GM19043 (cell line): ENCODE measurements around the gene ZBTB40.
A peak's percentile ranks its signal among the peaks of the same experiment; 100 is the strongest.

Experiments
- ATAC-seq: cut with Tn5 transposase; IDR thresholded peaks from one replicate; pipeline ENCODE4 v1.9.1; 2021; ENCODE audit warnings: low read depth; ENCODE audit not compliant: unreplicated experiment

The ZBTB40 gene, protein sequence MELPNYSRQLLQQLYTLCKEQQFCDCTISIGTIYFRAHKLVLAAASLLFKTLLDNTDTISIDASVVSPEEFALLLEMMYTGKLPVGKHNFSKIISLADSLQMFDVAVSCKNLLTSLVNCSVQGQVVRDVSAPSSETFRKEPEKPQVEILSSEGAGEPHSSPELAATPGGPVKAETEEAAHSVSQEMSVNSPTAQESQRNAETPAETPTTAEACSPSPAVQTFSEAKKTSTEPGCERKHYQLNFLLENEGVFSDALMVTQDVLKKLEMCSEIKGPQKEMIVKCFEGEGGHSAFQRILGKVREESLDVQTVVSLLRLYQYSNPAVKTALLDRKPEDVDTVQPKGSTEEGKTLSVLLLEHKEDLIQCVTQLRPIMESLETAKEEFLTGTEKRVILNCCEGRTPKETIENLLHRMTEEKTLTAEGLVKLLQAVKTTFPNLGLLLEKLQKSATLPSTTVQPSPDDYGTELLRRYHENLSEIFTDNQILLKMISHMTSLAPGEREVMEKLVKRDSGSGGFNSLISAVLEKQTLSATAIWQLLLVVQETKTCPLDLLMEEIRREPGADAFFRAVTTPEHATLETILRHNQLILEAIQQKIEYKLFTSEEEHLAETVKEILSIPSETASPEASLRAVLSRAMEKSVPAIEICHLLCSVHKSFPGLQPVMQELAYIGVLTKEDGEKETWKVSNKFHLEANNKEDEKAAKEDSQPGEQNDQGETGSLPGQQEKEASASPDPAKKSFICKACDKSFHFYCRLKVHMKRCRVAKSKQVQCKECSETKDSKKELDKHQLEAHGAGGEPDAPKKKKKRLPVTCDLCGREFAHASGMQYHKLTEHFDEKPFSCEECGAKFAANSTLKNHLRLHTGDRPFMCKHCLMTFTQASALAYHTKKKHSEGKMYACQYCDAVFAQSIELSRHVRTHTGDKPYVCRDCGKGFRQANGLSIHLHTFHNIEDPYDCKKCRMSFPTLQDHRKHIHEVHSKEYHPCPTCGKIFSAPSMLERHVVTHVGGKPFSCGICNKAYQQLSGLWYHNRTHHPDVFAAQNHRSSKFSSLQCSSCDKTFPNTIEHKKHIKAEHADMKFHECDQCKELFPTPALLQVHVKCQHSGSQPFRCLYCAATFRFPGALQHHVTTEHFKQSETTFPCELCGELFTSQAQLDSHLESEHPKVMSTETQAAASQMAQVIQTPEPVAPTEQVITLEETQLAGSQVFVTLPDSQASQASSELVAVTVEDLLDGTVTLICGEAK

DNA sequence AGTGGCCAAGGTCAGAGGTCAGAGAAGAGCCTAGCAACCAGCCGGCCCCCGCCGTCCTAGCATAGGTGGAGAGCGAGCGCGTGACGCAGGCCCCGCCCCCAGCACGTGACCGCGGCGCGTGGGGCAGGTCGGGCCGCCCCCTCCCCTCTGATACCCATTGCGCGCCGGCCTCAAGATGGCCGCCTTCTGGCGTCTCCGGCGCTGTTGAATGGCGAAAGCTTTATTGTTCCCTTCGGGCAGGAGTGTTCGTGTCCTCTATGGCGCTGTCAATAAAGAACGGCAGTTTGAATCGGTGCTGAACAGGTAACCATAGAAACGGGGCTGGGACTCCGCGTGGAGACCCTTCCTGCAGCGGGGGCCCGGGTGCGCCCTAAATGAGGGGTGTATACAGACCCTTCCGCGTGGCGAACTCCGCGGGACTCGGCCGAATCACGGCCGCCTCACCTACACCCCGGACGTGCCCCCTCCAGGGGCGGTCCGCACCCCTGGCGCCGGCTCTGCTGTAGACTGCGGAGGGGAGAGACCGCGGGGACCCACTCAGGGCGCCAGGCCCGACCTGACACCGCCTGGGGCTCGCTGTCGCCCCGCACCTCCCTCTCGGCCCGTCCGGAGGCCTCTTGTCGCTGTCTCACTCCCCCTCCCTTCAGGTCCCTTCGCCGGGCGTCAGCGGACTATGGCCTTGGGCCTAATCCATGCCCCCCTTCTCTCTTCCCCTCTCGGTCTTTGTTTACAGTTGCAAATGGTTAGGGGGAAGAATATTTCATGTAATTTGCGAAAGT is at the start of gene ZBTB40:
TSS of gene ZBTB40 (plus strand) at position 150 of the 779 bp plus-strand sequence. CDS start 38,098 bp downstream, outside the sequence.
- ATAC-seq = peak; percentile 86

DNA sequence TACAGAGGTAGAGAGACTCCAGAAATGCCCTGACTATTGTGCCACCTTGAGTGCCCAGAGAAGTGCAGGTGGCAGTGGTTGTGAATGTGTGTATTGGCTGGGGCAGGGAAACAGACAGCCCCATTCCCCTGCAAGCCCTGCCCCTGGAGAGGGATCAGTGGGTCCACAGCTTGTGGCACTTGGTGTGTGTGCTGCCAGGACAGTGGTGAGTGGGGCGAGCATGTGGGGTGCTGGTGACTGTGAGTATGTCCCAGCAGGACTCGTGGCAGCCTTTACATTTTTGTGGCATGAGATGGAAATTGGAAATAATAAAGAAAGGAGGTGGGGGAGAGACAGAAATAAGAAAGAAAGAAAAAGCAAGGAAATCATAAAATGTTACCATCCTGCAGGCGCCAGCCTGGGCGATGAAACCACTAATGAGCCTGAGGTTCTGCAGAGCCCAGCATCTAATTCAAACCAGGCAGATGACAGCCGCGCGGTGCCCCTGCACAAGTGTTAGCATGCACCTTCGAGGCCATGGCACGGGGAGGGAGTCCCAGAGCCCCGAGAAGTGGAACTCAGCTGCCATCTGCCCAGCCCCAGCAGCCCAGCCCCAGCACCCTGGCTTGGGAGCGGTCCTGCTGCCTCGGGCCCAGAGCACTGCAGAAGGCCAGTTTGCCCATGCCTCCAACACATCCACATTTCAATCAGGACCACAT is 49.1 kb upstream of the ZBTB40 start:
- ATAC-seq = no peak

- ATAC-seq = no peak
These were observed 47.2 kb upstream of the ZBTB40 start for GRCh38 chr1:22404486-22404885.

- ATAC-seq = no peak
These were observed 44.7 kb upstream of the ZBTB40 start for GRCh38 chr1:22406722-22407495.

DNA sequence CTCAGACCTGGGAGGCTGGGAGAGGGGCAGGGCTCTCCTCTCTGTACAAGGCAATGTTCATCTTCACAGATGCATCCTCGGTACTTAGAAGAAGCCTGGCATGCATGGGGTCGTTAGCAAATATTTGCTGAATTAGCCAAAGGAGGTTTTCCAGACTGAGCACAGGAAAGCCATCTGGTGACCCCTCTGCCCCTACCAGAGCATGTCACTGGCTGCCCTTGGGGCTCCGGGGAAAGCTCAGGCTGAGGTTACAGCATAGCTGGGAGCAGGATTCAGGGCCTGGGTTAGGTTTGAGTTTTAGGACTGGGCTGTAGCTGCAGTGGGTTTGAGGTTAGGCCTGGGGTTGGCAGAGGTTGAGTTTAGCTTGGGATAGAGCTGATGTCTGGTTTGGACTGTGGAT is 43.4 kb upstream of the ZBTB40 start:
- no peak for ATAC-seq

DNA sequence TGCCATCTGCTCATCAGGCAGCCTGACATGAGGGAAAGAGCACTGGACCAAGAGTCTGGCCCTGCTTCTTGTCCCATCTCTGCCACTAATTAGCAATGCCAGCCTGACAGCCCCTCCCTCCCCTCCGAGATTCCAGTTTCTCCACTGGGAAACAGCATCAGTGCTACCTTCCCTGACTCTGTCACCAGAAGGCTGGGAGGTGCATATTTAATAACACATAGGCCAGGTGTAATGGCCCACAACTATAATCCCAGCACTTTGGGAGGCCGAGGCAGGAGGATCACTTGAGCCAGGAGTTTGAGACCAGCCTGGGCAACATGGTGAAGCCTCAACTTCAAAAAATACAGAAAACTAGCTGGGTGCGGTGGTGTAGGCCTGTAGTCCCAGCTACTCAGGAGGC is 41.2 kb upstream of the ZBTB40 start:
- ATAC-seq = no peak

DNA sequence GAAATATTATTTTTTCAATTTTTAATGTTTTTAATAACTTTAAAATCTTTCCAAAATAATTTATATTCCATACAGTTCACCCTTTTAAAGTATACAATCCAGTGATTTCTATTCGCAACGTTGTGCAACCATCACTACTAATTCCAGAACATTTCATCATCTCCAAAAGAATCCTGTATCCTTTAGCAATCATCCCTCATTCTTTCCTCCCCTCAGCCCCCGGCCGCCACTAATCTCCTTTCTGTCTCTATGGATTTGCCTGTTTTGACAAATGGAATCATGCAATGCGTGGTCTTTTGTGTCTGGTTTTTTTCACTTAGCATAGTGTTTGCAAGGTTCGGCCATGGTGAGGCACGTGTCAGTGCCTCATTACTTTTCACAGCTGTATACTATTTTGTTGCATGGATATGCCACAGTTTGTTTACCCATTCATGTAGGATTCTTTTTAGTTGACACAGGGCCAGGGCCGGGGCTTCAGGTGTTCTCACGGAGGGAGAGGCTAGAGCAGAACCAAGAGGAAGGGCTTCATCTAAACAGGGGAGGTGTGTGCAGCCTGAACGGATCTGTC is 40.6 kb upstream of the ZBTB40 start:
- ATAC-seq = no peak

GRCh38 chr1:22411589-22411988 is 40.1 kb upstream of the ZBTB40 start:
- ATAC-seq = no peak

GRCh38 chr1:22412932-22413727 is 38.5 kb upstream of the ZBTB40 start:
- ATAC-seq = no peak

GRCh38 chr1:22413799-22414198 is 37.9 kb upstream of the ZBTB40 start:
- ATAC-seq = no peak

GRCh38 chr1:22414244-22414751 is 37.4 kb upstream of the ZBTB40 start:
- no peak for ATAC-seq

GRCh38 chr1:22415489-22415888 is 36.2 kb upstream of the ZBTB40 start:
- ATAC-seq = no peak

DNA sequence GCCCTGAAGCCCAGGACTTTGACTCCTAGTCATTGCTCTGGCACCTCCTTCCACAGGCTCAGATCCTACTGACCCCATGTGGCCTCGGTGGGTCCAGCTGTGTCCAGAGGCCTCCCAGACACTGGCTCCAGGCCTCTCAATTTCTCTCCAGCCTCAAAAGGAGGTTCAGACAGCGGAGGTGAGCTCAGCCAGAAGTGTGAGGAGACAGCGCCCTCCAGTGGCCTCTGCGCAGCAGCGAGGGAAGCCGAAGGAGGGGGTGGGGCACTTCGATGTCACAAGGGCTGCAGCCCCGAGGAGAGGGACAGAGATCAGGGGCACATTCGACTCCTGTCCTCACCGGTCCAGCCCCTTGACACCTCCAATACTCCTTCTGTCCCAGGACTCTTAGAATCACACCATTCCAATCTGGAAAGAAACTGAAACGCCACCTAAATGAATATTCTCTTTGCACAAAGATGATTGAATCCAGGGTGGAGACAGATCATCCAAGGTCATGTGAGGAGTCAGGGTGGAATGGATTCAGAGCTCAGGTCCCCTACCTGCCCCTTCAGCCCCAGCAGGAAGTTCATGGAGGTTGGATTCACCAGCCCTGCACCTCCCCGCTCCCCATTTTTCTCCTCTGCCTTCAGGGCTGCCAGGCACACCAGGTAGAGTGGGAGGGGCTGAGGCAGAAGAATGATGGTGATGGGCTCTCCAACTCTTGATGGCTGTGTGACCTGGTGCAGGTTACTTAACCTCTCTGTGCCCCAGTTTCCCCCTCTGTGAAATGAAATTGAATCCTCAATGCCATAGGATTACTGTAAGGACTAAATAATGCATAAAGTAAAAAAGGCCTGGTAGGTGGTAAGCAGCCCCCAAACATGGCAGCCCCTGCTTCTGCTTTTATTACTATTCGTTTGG is 34.8 kb upstream of the ZBTB40 start:
- ATAC-seq = no peak

GRCh38 chr1:22417466-22417865 is 34.2 kb upstream of the ZBTB40 start:
- ATAC-seq = no peak

- no peak for ATAC-seq
These were observed 33.3 kb upstream of the ZBTB40 start for GRCh38 chr1:22418312-22418711.

DNA sequence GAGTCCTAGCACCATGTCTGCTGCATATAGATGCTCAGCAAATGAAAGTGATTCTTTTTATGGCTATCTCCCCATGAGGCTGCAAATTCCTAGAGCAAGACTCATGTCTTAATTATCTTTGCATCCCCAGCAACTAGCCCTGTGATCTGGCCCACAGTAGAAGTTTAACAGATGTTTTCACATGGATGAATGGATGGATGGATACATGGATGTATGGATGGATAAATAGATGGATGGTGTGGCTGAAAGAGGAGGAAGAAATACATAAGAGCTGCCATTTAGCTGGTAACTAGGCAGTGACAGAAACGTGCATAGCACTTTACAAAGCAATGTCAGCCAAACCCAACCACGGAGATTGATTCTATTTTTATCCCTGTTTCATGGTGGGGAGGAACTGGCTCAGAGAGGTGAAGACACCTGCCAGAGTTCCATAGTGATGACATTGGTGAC is 32.7 kb upstream of the ZBTB40 start:
- ATAC-seq = no peak
